Measurements from ENCODE around the gene EVI5L. TPM values are rescaled to one million over a fixed set of nuclear protein-coding genes. Genes with fewer than 3 reads are reported as not detected.

Gene EVI5L
- total RNA-seq, 1 donor from 2014 or later: 19.0 TPM

- no peak for TF ChIP-seq CTCF (conservative IDR thresholded peaks at IDR 0.05)
- H3K4me1 Mint-ChIP-seq (ENCODE audit: unreplicated experiment): peaks cover 13% of the 10 kb centered on the region
- peak overlapping the region; percentile 95 for H3K27ac Mint-ChIP-seq
- peaks cover 4% of the 10 kb centered on the region for H3K36me3 Mint-ChIP-seq
- H3K27me3 Mint-ChIP-seq: peaks cover 25% of the 10 kb centered on the region
- no peaks in the 10 kb centered on the region for H3K9me3 Mint-ChIP-seq
- DNase-seq (ENCODE audit: extremely low spot score, unreplicated experiment): peak; percentile 78
- peak overlapping the region; percentile 84 for H3K4me3 Mint-ChIP-seq
These were observed 40.8 kb downstream of the EVI5L start for GRCh38 chr19:7870571-7871436.

GRCh38 chr19:7871437-7872305 lies 41.7 kb downstream of the EVI5L start:
- no peak for TF ChIP-seq CTCF (conservative IDR thresholded peaks at IDR 0.05)
- Mint-ChIP-seq H3K4me3 (peak overlapping the region; percentile 84), H3K27ac (peak overlapping the region; percentile 95), H3K27me3 (peaks cover 31% of the 10 kb centered on the region), H3K4me1 (ENCODE audit: unreplicated experiment) (peaks cover 13% of the 10 kb centered on the region), H3K36me3 (peaks cover 4% of the 10 kb centered on the region), H3K9me3 (no peaks in the 10 kb centered on the region)
- DNase-seq (ENCODE audit: extremely low spot score, unreplicated experiment): peak; percentile 94

- no peak for TF ChIP-seq CTCF (conservative IDR thresholded peaks at IDR 0.05)
- H3K4me3 Mint-ChIP-seq: peak overlapping the region; percentile 84
- peaks cover 35% of the 10 kb centered on the region for H3K27me3 Mint-ChIP-seq
- H3K36me3 Mint-ChIP-seq: peaks cover 4% of the 10 kb centered on the region
- peak overlapping the region; percentile 95 for H3K27ac Mint-ChIP-seq
- peaks cover 13% of the 10 kb centered on the region for H3K4me1 Mint-ChIP-seq (ENCODE audit: unreplicated experiment)
- no peaks in the 10 kb centered on the region for H3K9me3 Mint-ChIP-seq
- DNase-seq (ENCODE audit: extremely low spot score, unreplicated experiment): peak; percentile 71
These were observed 42.5 kb downstream of the EVI5L start for GRCh38 chr19:7872306-7873204.

GRCh38 chr19:7873304-7874075 lies 43.5 kb downstream of the EVI5L start:
- DNase-seq (ENCODE audit: extremely low spot score, unreplicated experiment): no peak
- H3K27ac Mint-ChIP-seq: peak overlapping the region; percentile 73

More at GRCh38 chr19:7873304-7874075, 43.5 kb downstream of the EVI5L start:
- H3K9me3 Mint-ChIP-seq: no peaks in the 10 kb centered on the region
- TF ChIP-seq CTCF (conservative IDR thresholded peaks at IDR 0.05): no peak
- peaks cover 13% of the 10 kb centered on the region for H3K4me1 Mint-ChIP-seq (ENCODE audit: unreplicated experiment)
- peak overlapping the region; percentile 91 for H3K4me3 Mint-ChIP-seq
- H3K36me3 Mint-ChIP-seq: peaks cover 4% of the 10 kb centered on the region
- peaks cover 35% of the 10 kb centered on the region for H3K27me3 Mint-ChIP-seq

Measured in type B pancreatic cell (in vitro differentiated cells).